Measurements from ENCODE around the gene GPR183.

DNA sequence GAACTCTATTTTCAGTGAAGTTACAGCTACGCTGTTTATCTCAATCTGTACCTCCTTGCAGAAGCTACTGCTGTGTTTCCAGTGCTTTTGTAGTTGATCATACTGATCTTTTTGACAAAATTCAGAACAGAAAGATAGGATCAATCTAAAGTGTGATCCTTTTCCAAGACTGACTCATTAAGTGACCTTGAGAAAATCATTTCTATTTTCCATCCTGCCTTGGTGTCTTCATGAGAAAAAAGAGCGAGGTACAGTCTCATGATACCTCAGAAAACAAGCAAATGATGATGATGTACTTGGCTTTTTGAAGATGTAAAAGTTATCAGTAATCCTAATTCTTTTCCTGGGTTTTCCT, 46.0 kb upstream of the GPR183 start:
- TF ChIP-seq CTCF (IDR thresholded peaks at IDR 0.05) (no peak), ZFX (IDR thresholded peaks at IDR 0.05; ENCODE audit: borderline replicate concordance) (no peak)
